Right cardiac atrium (tissue), 5 donors: ENCODE data around the gene BDH2. TPM values are rescaled to one million over a fixed set of nuclear protein-coding genes. Genes with fewer than 3 reads are reported as not detected.

Source experiments
- ATAC-seq, 2 donors: fragments of 200-7000 bp; cut with Tn5 transposase; one replicate each; pipeline versions ENCODE4 v1.8.0 to v1.9.1; 2020; ENCODE audit warnings: moderate library complexity in 2 of 2, mild to moderate bottlenecking in 1 of 2
- DNase-seq, 3 donors: peaks; one replicate each; pipeline ENCODE4 v3.0.0-alpha.2; 2020
- H3K27ac ChIP-seq: one replicate; pipeline ENCODE4 v1.5.1; 2013; ENCODE audit warnings: mild to moderate bottlenecking, low read length, control low read depth, moderate library complexity
- H3K27me3 ChIP-seq: one replicate; pipeline ENCODE4 v1.6.1; 2013; ENCODE audit not compliant: control insufficient read depth, insufficient read depth
- H3K4me1 ChIP-seq: one replicate; pipeline ENCODE4 v1.6.1; 2013; ENCODE audit warnings: low read length; ENCODE audit not compliant: control insufficient read depth, insufficient read depth
- H3K4me3 ChIP-seq: one replicate; pipeline ENCODE4 v1.5.1; 2013; ENCODE audit warnings: low read length, control low read depth
- H3K9me3 ChIP-seq: one replicate; pipeline ENCODE4 v1.6.1; 2013; ENCODE audit warnings: low read length; ENCODE audit not compliant: control insufficient read depth
- WGBS: extraction: QIAGEN DNeasy Blood & Tissue Kit; methylation state at CpG from one replicate; pipeline ENCODE4 v1.1.7; 2013; 5-methylcytosine and 5-hydroxymethylcytosine counted together
- intact Hi-C, 4 donors: fragments of 100-400 bp; cut with DNase I; formaldehyde crosslinking; loops; one replicate each; pipeline versions ENCODE4 v1.11.0 to v1.14.0; 2022 to 2023
- polyA plus RNA-seq: library from polyadenylated mRNA; stranded (reverse); fragments of 200-250 nt; gene quantifications from one replicate; pipeline ENCODE4 v1.2.3, GENCODE V29; 2013
- total RNA-seq, 4 donors: library from RNA; stranded (reverse); fragmentation: NEBNext Ultra II Directional; extraction: Animal tissue kit (Norgen Biotek cat#: 25700); gene quantifications; one replicate each; pipeline ENCODE4 v1.2.1, GENCODE V29; 2021
- donor health status: healthy with polysubstance abuse.
- donor health status: DM: no; HTN: yes; CAD: no.
- donor health status: DM: no; HTN: no; CAD: no.
- donor health status: DM: no; HTN: yes; CAD: no; lungs with severe emphysema.
- donor health status: DM: yes; HTN: yes; CAD: no.

Gene BDH2
- total and polyA plus RNA-seq, 5 donors: 33.1 to 49.5 (median 46.6) TPM

GRCh38 chr4:103085555-103086196, 14.0 kb downstream of the BDH2 start:
- no peak for ATAC-seq
- DNase-seq: no peak
- whole genome bisulfite sequencing: 93% methylated on average over 2 of the region's 2 CpGs
- H3K9me3 ChIP-seq: no peaks in the 10 kb centered on the region
- intact Hi-C loops: no loop called here
- no peak overlapping the region for H3K27ac ChIP-seq
- H3K27me3 ChIP-seq: no peaks in the 10 kb centered on the region
- no peak overlapping the region for H3K4me3 ChIP-seq
- H3K4me1 ChIP-seq: no peaks in the 10 kb centered on the region

GRCh38 chr4:103079621-103080020, 20.0 kb downstream of the BDH2 start:
- Histone ChIP-seq H3K27me3 (no peaks in the 10 kb centered on the region), H3K27ac (no peak overlapping the region), H3K4me3 (no peak overlapping the region), H3K4me1 (no peaks in the 10 kb centered on the region), H3K9me3 (no peaks in the 10 kb centered on the region)
- DNase-seq (no peak), ATAC-seq (no peak)
- intact Hi-C loops: no loop called here
- 94% methylated on average over 1 of the region's 1 CpG for WGBS

GRCh38 chr4:103076747-103077347, 22.8 kb downstream of the BDH2 start, which contains the start of gene SLC9B2:
TSS of gene SLC9B2 (minus strand) at chr4:103076761. CDS start at chr4:103067550, 9,211 bp downstream.
- intact Hi-C loops: no loop called here
- H3K27ac ChIP-seq: peak within 1 kb of the TSS; percentile 44
- no peaks in the 10 kb centered on the region for H3K9me3 ChIP-seq
- H3K27me3 ChIP-seq: no peaks in the 10 kb centered on the region
- no peak for ATAC-seq
- peak in 1 of 3 donors; percentile 30 for DNase-seq
- H3K4me3 ChIP-seq: peak within 1 kb of the TSS; percentile 79
- H3K4me1 ChIP-seq: no peaks in the 10 kb centered on the region
- 20% methylated on average over 21 of the region's 21 CpGs for WGBS

GRCh38 chr4:103075894-103076746, 23.5 kb downstream of the BDH2 start:
- H3K4me1 ChIP-seq: no peaks in the 10 kb centered on the region
- ATAC-seq (peak; percentile 97), DNase-seq (peak; percentile 84 to 94 (median 90))
- H3K9me3 ChIP-seq: no peaks in the 10 kb centered on the region
- peak overlapping the region; percentile 44 for H3K27ac ChIP-seq
- H3K4me3 ChIP-seq: peak overlapping the region; percentile 79
- under 1% methylated on average over 82 of the region's 82 CpGs for WGBS
- no peaks in the 10 kb centered on the region for H3K27me3 ChIP-seq
- intact Hi-C loops: no loop called here

- 14% methylated on average over 4 of the region's 4 CpGs for WGBS
- intact Hi-C loops: no loop called here
- DNase-seq: no peak
- Histone ChIP-seq H3K9me3 (no peaks in the 10 kb centered on the region), H3K27me3 (no peaks in the 10 kb centered on the region), H3K4me3 (peak overlapping the region; percentile 79), H3K4me1 (no peaks in the 10 kb centered on the region), H3K27ac (no peak overlapping the region)
- no peak for ATAC-seq
These were observed 24.2 kb downstream of the BDH2 start for GRCh38 chr4:103075435-103075893.

- ATAC-seq (no peak), DNase-seq (no peak)
- Histone ChIP-seq H3K27me3 (no peaks in the 10 kb centered on the region), H3K27ac (no peak overlapping the region), H3K4me1 (no peaks in the 10 kb centered on the region), H3K4me3 (no peak overlapping the region), H3K9me3 (no peaks in the 10 kb centered on the region)
- 87% methylated on average over 9 of the region's 9 CpGs for WGBS
- intact Hi-C loops: no loop called here
These were observed 24.7 kb downstream of the BDH2 start for GRCh38 chr4:103074744-103075434.

- intact Hi-C loops: no loop called here
- 100% methylated on average over 2 of the region's 2 CpGs for WGBS
These were observed 25.7 kb downstream of the BDH2 start for GRCh38 chr4:103073792-103074438.

GRCh38 chr4:103067841-103068547, 31.6 kb downstream of the BDH2 start:
- 90% methylated on average over 2 of the region's 2 CpGs for WGBS
- ATAC-seq (no peak), DNase-seq (no peak)
- H3K4me3 ChIP-seq: no peak overlapping the region
- H3K27me3 ChIP-seq: no peaks in the 10 kb centered on the region
- no peak overlapping the region for H3K27ac ChIP-seq
- no peaks in the 10 kb centered on the region for H3K4me1 ChIP-seq
- no peaks in the 10 kb centered on the region for H3K9me3 ChIP-seq
- intact Hi-C loops: no loop called here

More at GRCh38 chr4:103073792-103074438, 25.7 kb downstream of the BDH2 start:
- H3K4me3 ChIP-seq: no peak overlapping the region
- DNase-seq: no peak
- no peak overlapping the region for H3K27ac ChIP-seq
- H3K9me3 ChIP-seq: no peaks in the 10 kb centered on the region
- no peaks in the 10 kb centered on the region for H3K27me3 ChIP-seq
- ATAC-seq: no peak
- H3K4me1 ChIP-seq: no peaks in the 10 kb centered on the region

GRCh38 chr4:103060453-103061148, 39.0 kb downstream of the BDH2 start:
- intact Hi-C loops: no loop called here
- Histone ChIP-seq H3K4me1 (no peaks in the 10 kb centered on the region), H3K27ac (no peak overlapping the region), H3K9me3 (no peaks in the 10 kb centered on the region), H3K27me3 (no peaks in the 10 kb centered on the region), H3K4me3 (no peak overlapping the region)
- DNase-seq (no peak), ATAC-seq (no peak)
- over 99% methylated on average over 2 of the region's 2 CpGs for WGBS
